HepG2 (cell line): ENCODE measurements around the gene BYSL. TPM values are rescaled to one million over a fixed set of nuclear protein-coding genes. Genes with fewer than 3 reads are reported as not detected.

Experiments
- ARNTL ChIP-seq: sonication (generic); formaldehyde crosslinking; IDR thresholded peaks from 2 replicates; pipeline ENCODE4 v1.4.0; 2020; ENCODE audit warnings: mild to moderate bottlenecking, missing genetic modification reagents
- CHD2 ChIP-seq: IDR thresholded peaks from 2 replicates; pipeline ENCODE4 v1.6.1; 2011; ENCODE audit warnings: low read depth, low read length, improper control_type of control experiment
- ELF1 ChIP-seq: sonication (generic); formaldehyde crosslinking; IDR thresholded peaks from 2 replicates; pipeline ENCODE4 v1.4.0; 2020; ENCODE audit warnings: missing genetic modification reagents
- HNF4A ChIP-seq: sonication (generic); formaldehyde crosslinking; IDR thresholded peaks from 2 replicates; pipeline ENCODE4 v1.4.0; 2020; ENCODE audit warnings: missing genetic modification reagents
- KDM2A ChIP-seq: sonication (generic); formaldehyde crosslinking; IDR thresholded peaks from 2 replicates; pipeline ENCODE4 v1.4.0; 2020; ENCODE audit warnings: low read depth, missing genetic modification reagents, borderline replicate concordance
- NCOA1 ChIP-seq: sonication (generic); formaldehyde crosslinking; IDR thresholded peaks from 2 replicates; pipeline ENCODE4 v1.9.0; 2021; ENCODE audit warnings: missing genetic modification reagents
- NFATC3 ChIP-seq: sonication (generic); formaldehyde crosslinking; IDR thresholded peaks from 2 replicates; pipeline ENCODE4 v1.5.1; 2020; ENCODE audit warnings: mild to moderate bottlenecking, missing genetic modification reagents
- NR0B2 ChIP-seq: sonication (generic); formaldehyde crosslinking; IDR thresholded peaks from 2 replicates; pipeline ENCODE4 v1.4.0; 2020; ENCODE audit warnings: mild to moderate bottlenecking, missing genetic modification reagents
- RBM22 ChIP-seq: fragments of 200-400 bp; formaldehyde crosslinking; optimal IDR thresholded peaks from 2 replicates; pipeline ENCODE3; 2017; ENCODE audit warnings: mild to moderate bottlenecking, low read length, moderate library complexity
- SOX6 ChIP-seq, 2 experiments: fragments of 450-650 bp in 1 of 2; sonication (generic) in 1 of 2; formaldehyde crosslinking in 1 of 2; IDR thresholded peaks; 2 replicates each; pipeline versions ENCODE4 v1.4.0 to v1.6.1; 2017 to 2020; ENCODE audit warnings: antibody characterized with exemption in 1 of 2, mild to moderate bottlenecking in 1 of 2, missing genetic modification reagents in 1 of 2
- STAT5B ChIP-seq: sonication (generic); formaldehyde crosslinking; IDR thresholded peaks from 2 replicates; pipeline ENCODE4 v1.4.0; 2020; ENCODE audit warnings: missing genetic modification reagents
- ZFAT ChIP-seq: sonication (generic); formaldehyde crosslinking; conservative IDR thresholded peaks from 2 replicates; pipeline ENCODE4 v1.8.1; 2023; ENCODE audit warnings: missing genetic modification reagents, inconsistent platforms
- ZNF264 ChIP-seq: sonication (generic); formaldehyde crosslinking; IDR thresholded peaks from 2 replicates; pipeline ENCODE4 v1.4.0; 2020; ENCODE audit warnings: missing genetic modification reagents
- ZNF292 ChIP-seq: sonication (generic); formaldehyde crosslinking; IDR thresholded peaks from 2 replicates; pipeline ENCODE4 v1.8.1; 2022; ENCODE audit warnings: mild to moderate bottlenecking, low read depth, missing genetic modification reagents, borderline replicate concordance
- ZNF512B ChIP-seq: sonication (generic); formaldehyde crosslinking; IDR thresholded peaks from 2 replicates; pipeline ENCODE4 v1.5.1; 2020; ENCODE audit warnings: missing genetic modification reagents, mild to moderate bottlenecking, borderline replicate concordance
- ZNF7 ChIP-seq: IDR thresholded peaks from 2 replicates; pipeline ENCODE4 v1.6.1; 2016; ENCODE audit warnings: missing biosample characterization, missing genetic modification reagents
- ZNF747 ChIP-seq: sonication (generic); formaldehyde crosslinking; IDR thresholded peaks from 2 replicates; pipeline ENCODE4 v1.8.1; 2023; ENCODE audit warnings: missing genetic modification reagents, mild to moderate bottlenecking, borderline replicate concordance
- polyA plus RNA-seq, 8 experiments: library from polyadenylated mRNA; depleted of rRNA in 3 of 8; stranded (reverse) in 7 of 8; unstranded in 1 of 8; fragments of >200 nt; fragmentation: Illumina TruSeq in 4 of 8; extraction: Trizol in 4 of 8; gene quantifications; 2 replicates each; pipeline versions ENCODE4 v1.2.1 to v1.2.3, GENCODE V29; 2011 to 2016; ENCODE audit warnings: low read depth in 4 of 8, missing spikeins in 1 of 8, mixed read lengths in 1 of 8; ENCODE audit not compliant: insufficient read depth in 1 of 8
- total RNA-seq, 5 experiments: library from RNA; depleted of rRNA; stranded (reverse); fragments of >200 nt; fragmentation: Illumina TruSeq; extraction: Trizol; gene quantifications; 2 replicates each; pipeline ENCODE4 v1.2.3, GENCODE V29; 2016; ENCODE audit warnings: low read depth in 1 of 5
- TF ChIP-seq, protein P1 (sequence below): sonication (generic); formaldehyde crosslinking; IDR thresholded peaks from 2 replicates; pipeline ENCODE4 v1.5.1; 2020; ENCODE audit warnings: missing genetic modification reagents, mild to moderate bottlenecking, borderline replicate concordance

Gene BYSL
- total and polyA plus RNA-seq, 2 of the 13 experiments (the other 11 are each of a cell fraction or from before 2014, with no cell fraction given): 27.9 to 28.6 TPM

- TF ChIP-seq ZNF7 (no peak), ZFAT (CRISPR knock-in tag) (no peak), NFATC3 (CRISPR knock-in tag) (0 out of 2 replicates have a peak, but pooled peaks have one; percentile 70), ARNTL (CRISPR knock-in tag) (peak; percentile 41; the same call in 1 of the 2 replicates), NCOA1 (CRISPR knock-in tag) (0 out of 2 replicates have a peak, but pooled peaks have one; percentile 13), ZNF292 (CRISPR knock-in tag) (no peak), ZNF512B (CRISPR knock-in tag) (peak; percentile 84; the same call in 1 of the 2 replicates), KDM2A (CRISPR knock-in tag) (peak; percentile 92), SOX6 (IDR thresholded peaks at IDR 0.05) (no peak), SOX6 (CRISPR knock-in tag; IDR thresholded peaks at IDR 0.05) (peak; percentile 9; the same call in 1 of the 2 replicates), ZNF264 (CRISPR knock-in tag) (0 out of 2 replicates have a peak, but pooled peaks have one; percentile 41), ZNF747 (CRISPR knock-in tag) (no peak), ELF1 (CRISPR knock-in tag) (0 out of 2 replicates have a peak, but pooled peaks have one; percentile 9), NR0B2 (CRISPR knock-in tag) (peak; percentile 50; the same call in 1 of the 2 replicates), HNF4A (0 out of 2 replicates have a peak, but pooled peaks have one; percentile 45), STAT5B (CRISPR knock-in tag) (no peak), CHD2 (0 out of 2 replicates have a peak, but pooled peaks have one; percentile 36), RBM22 (no peak)
- TF ChIP-seq, protein P1, sequence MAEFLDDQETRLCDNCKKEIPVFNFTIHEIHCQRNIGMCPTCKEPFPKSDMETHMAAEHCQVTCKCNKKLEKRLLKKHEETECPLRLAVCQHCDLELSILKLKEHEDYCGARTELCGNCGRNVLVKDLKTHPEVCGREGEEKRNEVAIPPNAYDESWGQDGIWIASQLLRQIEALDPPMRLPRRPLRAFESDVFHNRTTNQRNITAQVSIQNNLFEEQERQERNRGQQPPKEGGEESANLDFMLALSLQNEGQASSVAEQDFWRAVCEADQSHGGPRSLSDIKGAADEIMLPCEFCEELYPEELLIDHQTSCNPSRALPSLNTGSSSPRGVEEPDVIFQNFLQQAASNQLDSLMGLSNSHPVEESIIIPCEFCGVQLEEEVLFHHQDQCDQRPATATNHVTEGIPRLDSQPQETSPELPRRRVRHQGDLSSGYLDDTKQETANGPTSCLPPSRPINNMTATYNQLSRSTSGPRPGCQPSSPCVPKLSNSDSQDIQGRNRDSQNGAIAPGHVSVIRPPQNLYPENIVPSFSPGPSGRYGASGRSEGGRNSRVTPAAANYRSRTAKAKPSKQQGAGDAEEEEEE (CRISPR knock-in tag): no peak
These were observed 25.7 kb upstream of the BYSL start, which contains the start of gene USP49 (continued) for GRCh38 chr6:41895300-41896233.
